ENCODE results near the gene TXNDC16.
A peak's percentile ranks its signal among the peaks of the same experiment; 100 is the strongest.
"Not testable (repeated sequence)": the region's sequence is repeated elsewhere in the genome, so short reads cannot be mapped to it uniquely, and the experiment has no call there.

Gene TXNDC16

GRCh38 chr14:52485350-52485960 is 66.8 kb downstream of the TXNDC16 start:
- H3K9me3 Mint-ChIP-seq, result no peaks in the 10 kb centered on the region
- peaks cover 20% of the 10 kb centered on the region for H3K36me3 Mint-ChIP-seq
- H3K4me1 Mint-ChIP-seq, result no peaks in the 10 kb centered on the region
- no peak overlapping the region for H3K27ac Mint-ChIP-seq
- H3K27me3 Mint-ChIP-seq, result no peaks in the 10 kb centered on the region
- H3K4me3 Mint-ChIP-seq, result no peak overlapping the region

- Mint-ChIP-seq H3K27ac (no peak overlapping the region), H3K4me3 (no peak overlapping the region), H3K9me3 (peaks cover 6% of the 10 kb centered on the region), H3K4me1 (peaks cover 6% of the 10 kb centered on the region), H3K27me3 (no peaks in the 10 kb centered on the region), H3K36me3 (peaks cover 44% of the 10 kb centered on the region)
Measured at GRCh38 chr14:52481864-52482263, 70.4 kb downstream of the TXNDC16 start.

DNA sequence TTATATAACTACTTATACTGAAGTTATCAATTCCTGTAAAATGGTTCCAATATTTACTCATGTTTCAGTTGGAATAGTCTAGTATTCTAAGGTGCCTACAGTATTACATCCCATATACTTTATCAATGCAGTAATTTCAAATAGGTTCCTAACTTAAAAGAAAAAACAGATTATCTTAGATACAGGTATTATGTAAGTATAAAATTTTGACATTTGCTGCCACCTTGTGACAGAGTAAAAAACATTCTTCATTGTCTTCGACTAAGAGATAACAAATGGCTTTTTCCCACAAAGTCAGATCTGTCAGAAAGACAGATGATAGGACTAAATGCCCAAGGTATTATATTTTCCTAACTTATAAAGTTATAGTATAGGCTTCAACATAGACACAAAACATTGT is 78.7 kb downstream of the TXNDC16 start:
- peaks cover 26% of the 10 kb centered on the region for H3K4me1 Mint-ChIP-seq
- H3K36me3 Mint-ChIP-seq, result peaks cover 27% of the 10 kb centered on the region
- no peaks in the 10 kb centered on the region for H3K27me3 Mint-ChIP-seq
- H3K27ac Mint-ChIP-seq, result no peak overlapping the region
- peaks cover 6% of the 10 kb centered on the region for H3K9me3 Mint-ChIP-seq
- no peak overlapping the region for H3K4me3 Mint-ChIP-seq

DNA sequence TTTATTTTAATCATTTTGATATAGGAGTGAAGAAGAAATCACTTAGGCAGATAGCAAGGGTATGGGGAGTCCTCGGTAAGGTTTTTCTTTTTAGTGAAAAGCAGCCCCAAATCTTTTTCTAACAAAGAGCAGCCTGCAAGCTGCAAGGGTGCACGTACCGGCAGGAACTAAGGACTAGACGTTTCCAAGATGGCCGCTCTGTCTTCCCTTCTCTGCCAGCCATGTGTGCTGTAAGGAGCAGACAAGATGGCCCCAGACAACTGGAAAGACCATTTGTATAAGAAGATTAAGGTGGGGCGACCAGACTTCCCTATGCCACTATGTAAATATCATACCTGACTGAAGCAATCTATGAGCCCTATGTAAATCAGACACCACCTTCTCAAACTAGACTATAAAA is 79.6 kb downstream of the TXNDC16 start:
- H3K4me1 Mint-ChIP-seq, result peaks cover 22% of the 10 kb centered on the region
- H3K9me3 Mint-ChIP-seq, result no peaks in the 10 kb centered on the region
- H3K4me3 Mint-ChIP-seq, result no peak overlapping the region
- H3K27ac Mint-ChIP-seq, result no peak overlapping the region
- peaks cover 21% of the 10 kb centered on the region for H3K36me3 Mint-ChIP-seq
- H3K27me3 Mint-ChIP-seq, result no peaks in the 10 kb centered on the region

DNA sequence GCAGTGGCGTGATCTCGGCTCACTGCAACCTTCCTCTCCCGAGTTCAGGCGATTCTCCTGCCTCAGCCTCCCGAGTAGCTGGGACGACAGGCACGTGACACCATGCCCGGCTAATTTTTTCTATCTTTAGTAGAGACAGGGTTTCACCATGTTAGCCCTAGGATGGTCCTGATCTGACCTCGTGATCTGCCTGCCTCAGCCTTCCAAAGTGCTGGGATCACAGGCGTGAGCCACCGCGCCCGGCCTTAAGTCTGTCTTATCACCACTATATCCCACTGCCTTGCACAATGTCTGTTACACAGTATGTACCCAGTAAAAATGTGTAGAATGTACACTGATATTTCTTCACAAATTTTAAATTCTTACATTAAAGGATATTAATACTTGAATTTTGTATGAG is 80.1 kb downstream of the TXNDC16 start:
- Mint-ChIP-seq H3K36me3 (peaks cover 17% of the 10 kb centered on the region), H3K4me1 (peaks cover 27% of the 10 kb centered on the region)
- not testable (repeated sequence) for H3K27ac Mint-ChIP-seq, H3K4me3 Mint-ChIP-seq, H3K27me3 Mint-ChIP-seq, H3K9me3 Mint-ChIP-seq

GRCh38 chr14:52467515-52468266 is 84.6 kb downstream of the TXNDC16 start:
- Mint-ChIP-seq H3K36me3 (peaks cover 4% of the 10 kb centered on the region), H3K27ac (peak overlapping the region; percentile 3), H3K27me3 (no peaks in the 10 kb centered on the region), H3K4me3 (no peak overlapping the region), H3K9me3 (no peaks in the 10 kb centered on the region), H3K4me1 (peaks cover 22% of the 10 kb centered on the region)

GRCh38 chr14:52464175-52464574 is 88.1 kb downstream of the TXNDC16 start:
- H3K4me3 Mint-ChIP-seq, result no peak overlapping the region
- H3K9me3 Mint-ChIP-seq, result peaks cover 7% of the 10 kb centered on the region
- H3K27ac Mint-ChIP-seq, result no peak overlapping the region
- peaks cover 20% of the 10 kb centered on the region for H3K36me3 Mint-ChIP-seq
- H3K4me1 Mint-ChIP-seq, result peaks cover 10% of the 10 kb centered on the region
- H3K27me3 Mint-ChIP-seq, result no peaks in the 10 kb centered on the region

GRCh38 chr14:52463375-52463774 is 88.9 kb downstream of the TXNDC16 start:
- peaks cover 10% of the 10 kb centered on the region for H3K4me1 Mint-ChIP-seq
- peaks cover 22% of the 10 kb centered on the region for H3K36me3 Mint-ChIP-seq
- H3K4me3 Mint-ChIP-seq, result no peak overlapping the region
- H3K27me3 Mint-ChIP-seq, result no peaks in the 10 kb centered on the region
- H3K27ac Mint-ChIP-seq, result no peak overlapping the region
- H3K9me3 Mint-ChIP-seq, result peaks cover 7% of the 10 kb centered on the region

- Mint-ChIP-seq H3K9me3 (peaks cover 7% of the 10 kb centered on the region), H3K27me3 (no peaks in the 10 kb centered on the region), H3K27ac (no peak overlapping the region), H3K4me3 (no peak overlapping the region), H3K4me1 (peaks cover 9% of the 10 kb centered on the region), H3K36me3 (peaks cover 27% of the 10 kb centered on the region)
Measured at GRCh38 chr14:52461721-52462120, 90.6 kb downstream of the TXNDC16 start.

DNA sequence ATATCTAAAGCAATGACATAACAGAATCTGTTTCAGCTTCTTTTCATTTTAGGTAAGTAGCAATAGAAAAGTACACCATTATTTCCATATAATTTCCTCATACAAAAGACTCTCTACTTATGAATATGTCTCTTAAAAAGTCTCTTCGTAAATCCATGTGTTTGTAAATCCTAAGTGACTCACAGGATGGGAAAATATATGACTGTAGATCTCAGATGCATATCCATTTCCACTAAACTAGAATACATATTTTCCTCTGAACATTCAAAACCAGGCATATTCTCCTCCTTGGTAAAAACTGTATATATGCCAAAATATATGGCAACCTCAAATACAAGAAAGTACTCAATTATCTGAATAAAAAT is 93.6 kb downstream of the TXNDC16 start:
- Mint-ChIP-seq H3K4me1 (peaks cover 6% of the 10 kb centered on the region), H3K4me3 (no peak overlapping the region), H3K36me3 (peaks cover 28% of the 10 kb centered on the region), H3K27ac (no peak overlapping the region), H3K9me3 (peaks cover 7% of the 10 kb centered on the region), H3K27me3 (no peaks in the 10 kb centered on the region)

- Mint-ChIP-seq H3K27ac (no peak overlapping the region), H3K27me3 (no peaks in the 10 kb centered on the region), H3K9me3 (peaks cover 7% of the 10 kb centered on the region), H3K36me3 (peaks cover 34% of the 10 kb centered on the region), H3K4me1 (peaks cover 6% of the 10 kb centered on the region), H3K4me3 (no peak overlapping the region)
Measured at GRCh38 chr14:52457411-52457810, 94.9 kb downstream of the TXNDC16 start.

GRCh38 chr14:52455291-52456088 is 96.8 kb downstream of the TXNDC16 start:
- Mint-ChIP-seq H3K4me3 (no peak overlapping the region), H3K27ac (no peak overlapping the region), H3K27me3 (no peaks in the 10 kb centered on the region), H3K4me1 (peaks cover 6% of the 10 kb centered on the region), H3K36me3 (peaks cover 46% of the 10 kb centered on the region), H3K9me3 (peaks cover 7% of the 10 kb centered on the region)

DNA sequence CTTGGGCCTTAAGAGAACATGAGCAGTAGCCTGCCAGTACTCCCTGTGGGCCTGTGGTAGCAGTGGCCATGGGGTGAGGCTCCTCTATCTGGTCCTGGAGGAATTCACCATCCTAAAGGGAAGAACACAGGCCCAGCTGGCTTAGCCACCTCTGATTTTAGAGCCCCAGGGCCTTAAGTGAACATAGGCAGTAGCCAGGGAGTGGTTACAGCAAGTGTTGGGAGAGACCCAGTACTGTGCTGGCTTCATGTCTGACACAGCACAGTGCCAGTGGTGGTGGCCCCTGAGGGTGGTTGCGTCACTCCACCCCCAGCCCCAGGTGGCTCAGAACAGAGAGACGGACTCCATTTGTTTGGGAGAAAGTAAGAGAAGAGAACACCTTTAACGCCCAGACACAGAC is 105.1 kb downstream of the TXNDC16 start:
- no peaks in the 10 kb centered on the region for H3K27me3 Mint-ChIP-seq
- H3K36me3 Mint-ChIP-seq, result peaks cover 61% of the 10 kb centered on the region
- H3K4me1 Mint-ChIP-seq, result no peaks in the 10 kb centered on the region
- H3K9me3 Mint-ChIP-seq, result peaks cover 23% of the 10 kb centered on the region
- H3K27ac Mint-ChIP-seq, result no peak overlapping the region
- H3K4me3 Mint-ChIP-seq, result no peak overlapping the region

DNA sequence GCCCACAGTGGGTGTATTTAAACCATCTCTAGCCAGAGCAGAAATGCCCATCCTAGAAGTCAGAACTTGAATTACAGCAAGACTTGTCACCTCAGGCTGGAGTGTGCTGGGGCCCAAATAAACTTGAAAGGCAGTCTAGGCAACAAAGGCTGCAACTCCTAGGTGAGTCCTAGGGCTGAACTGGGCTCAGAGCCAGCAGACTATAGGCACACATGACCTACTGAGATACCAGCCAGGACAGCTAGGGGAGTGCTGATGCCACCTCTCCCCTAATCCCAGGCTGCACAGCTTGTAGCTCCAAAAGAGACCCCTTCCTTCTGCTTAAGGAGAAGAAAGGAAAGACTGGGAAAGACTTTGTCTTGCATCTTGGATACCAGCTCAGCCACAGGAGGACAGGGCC is 106.0 kb downstream of the TXNDC16 start:
- Mint-ChIP-seq H3K27me3 (no peaks in the 10 kb centered on the region), H3K27ac (no peak overlapping the region), H3K36me3 (peaks cover 54% of the 10 kb centered on the region), H3K4me1 (no peaks in the 10 kb centered on the region), H3K9me3 (peaks cover 23% of the 10 kb centered on the region), H3K4me3 (no peak overlapping the region)

GRCh38 chr14:52443506-52443905 is 108.8 kb downstream of the TXNDC16 start:
- H3K4me3 Mint-ChIP-seq, result no peak overlapping the region
- H3K9me3 Mint-ChIP-seq, result peaks cover 10% of the 10 kb centered on the region
- no peak overlapping the region for H3K27ac Mint-ChIP-seq
- H3K4me1 Mint-ChIP-seq, result no peaks in the 10 kb centered on the region
- H3K36me3 Mint-ChIP-seq, result peaks cover 34% of the 10 kb centered on the region
- no peaks in the 10 kb centered on the region for H3K27me3 Mint-ChIP-seq

- Mint-ChIP-seq H3K27ac (no peak overlapping the region), H3K9me3 (peaks cover 1% of the 10 kb centered on the region), H3K4me1 (peaks cover 6% of the 10 kb centered on the region), H3K27me3 (no peaks in the 10 kb centered on the region), H3K36me3 (peaks cover 32% of the 10 kb centered on the region), H3K4me3 (no peak overlapping the region)
Measured at GRCh38 chr14:52442602-52443001, 109.7 kb downstream of the TXNDC16 start.

Measured in activated naive CD4-positive, alpha-beta T cell treated with anti-CD3 and anti-CD28 coated beads, Interleukin-2, amount 50 U/mL, for 24 hours (primary cell).